Stomach (tissue), 9 donors: Measurements from ENCODE around the gene ZDHHC16. TPM values are rescaled to one million over a fixed set of nuclear protein-coding genes. Genes with fewer than 3 reads are reported as not detected.

Experiments
- DNase-seq, 2 donors: peaks; one replicate each; pipeline versions ENCODE4 v3.0.0 to v3.0.0-alpha.2; 2013 to 2019
- H3K27ac ChIP-seq, 5 donors: fragments of 200-600 bp in 4 of 5; sonication (generic) in 4 of 5; one replicate each; pipeline ENCODE4 v1.5.1; 2013 to 2019; ENCODE audit warnings: mild to moderate bottlenecking in 1 of 5, moderate library complexity in 1 of 5
- H3K27me3 ChIP-seq, 3 donors: fragments of 200-600 bp; sonication (generic); one replicate each; pipeline ENCODE4 v1.5.1; 2017 to 2019; ENCODE audit warnings: mixed run types in 1 of 3
- H3K36me3 ChIP-seq, 4 donors: fragments of 200-600 bp; sonication (generic); 1 replicate in 3 of 4; 2 replicates in 1 of 4; pipeline ENCODE4 v1.5.1; 2016 to 2019
- H3K4me1 ChIP-seq, 4 donors: fragments of 200-600 bp; sonication (generic); one replicate each; pipeline ENCODE4 v1.5.1; 2016 to 2019
- H3K4me3 ChIP-seq, 4 donors: fragments of 200-600 bp; sonication (generic) in 3 of 4; one replicate each; pipeline ENCODE4 v1.5.1; 2016 to 2019; ENCODE audit warnings: mild to moderate bottlenecking in 1 of 4
- H3K9me3 ChIP-seq, 4 donors: fragments of 200-600 bp; sonication (generic); one replicate each; pipeline ENCODE4 v1.5.1; 2016 to 2019
- CTCF ChIP-seq, 7 experiments: fragments of 450-650 bp in 4 of 7; fragments of 200-600 bp in 3 of 7; sonication (generic) in 3 of 7; IDR thresholded peaks; one replicate each; pipeline ENCODE4 v1.5.1; 2016 to 2019; ENCODE audit warnings: antibody characterized with exemption in 7 of 7, control low read depth in 2 of 7, mild to moderate bottlenecking in 1 of 7
- EP300 ChIP-seq: sonication (generic); formaldehyde crosslinking; IDR thresholded peaks from one replicate; pipeline ENCODE4 v1.6.1; 2017; ENCODE audit warnings: antibody characterized with exemption
- POLR2A ChIP-seq, 4 donors: fragments of 450-650 bp; IDR thresholded peaks; one replicate each; pipeline ENCODE4 v1.6.1; 2016; ENCODE audit warnings: antibody characterized with exemption in 4 of 4, control low read depth in 2 of 4, mild to moderate bottlenecking in 1 of 4, moderate library complexity in 1 of 4
- POLR2AphosphoS5 ChIP-seq, 3 donors: sonication (generic); formaldehyde crosslinking; IDR thresholded peaks; one replicate each; pipeline ENCODE4 v1.6.1; 2016; ENCODE audit warnings: antibody characterized with exemption in 3 of 3
- WGBS, 5 donors: extraction: QIAGEN DNeasy Blood & Tissue Kit in 3 of 5; methylation state at CpG; one replicate each; pipeline versions ENCODE4 v1.1.5 to v1.1.7; 2013 to 2018; 5-methylcytosine and 5-hydroxymethylcytosine counted together
- intact Hi-C: fragments of 100-400 bp; cut with DNase I; formaldehyde crosslinking; loops from one replicate; pipeline ENCODE4 v1.15.1; 2023; ENCODE audit warnings: low total_unique reads
- polyA plus RNA-seq, 3 donors: library from polyadenylated mRNA; stranded (reverse); fragments of 200-250 nt; gene quantifications; one replicate each; pipeline ENCODE4 v1.2.3, GENCODE V29; 2013
- small RNA-seq, 4 donors: library from RNA; depleted of rRNA; stranded (forward); fragments of <200 nt; gene quantifications; one replicate each; pipeline ENCODE3, GENCODE V24; 2016
- total RNA-seq, 5 donors: library from RNA; depleted of rRNA; stranded (reverse); fragments of >200 nt; gene quantifications; one replicate each; pipeline versions ENCODE4 v1.1.0 to v1.2.3, GENCODE V29; 2014 to 2016
- donor health status: healthy with polysubstance abuse.
- donor health status: Bipolar disorder and iron deficiency.
- donor health status: healthy.

The ZDHHC16 gene
- total and polyA plus RNA-seq, 8 donors, result 5.4 to 98.6 (median 33.3) TPM

- TF ChIP-seq POLR2AphosphoS5 (IDR thresholded peaks at IDR 0.05), result no peak
- TF ChIP-seq POLR2A (IDR thresholded peaks at IDR 0.05), result no peak
- no peak for TF ChIP-seq EP300
- no peak for TF ChIP-seq CTCF (IDR thresholded peaks at IDR 0.05)
- H3K4me1 ChIP-seq, result peaks cover under 1 to 21% (median 5%) of the 10 kb centered on the region in 4 donors
- no peaks in the 10 kb centered on the region for H3K9me3 ChIP-seq
- H3K27me3 ChIP-seq, result no peaks in the 10 kb centered on the region
- no peak overlapping the region for H3K4me3 ChIP-seq
- WGBS, 5 donors, result 65 to 79% (median 74%) methylated on average over 1 of the region's 1 CpG
- DNase-seq, result no peak
- no peak overlapping the region for H3K27ac ChIP-seq
- H3K36me3 ChIP-seq, result no peaks in the 10 kb centered on the region
- intact Hi-C loops, result no loop called here
Measured at GRCh38 chr10:97505152-97505551, 59.2 kb downstream of the ZDHHC16 start.

- TF ChIP-seq POLR2AphosphoS5 (IDR thresholded peaks at IDR 0.05) (no peak), EP300 (no peak), POLR2A (IDR thresholded peaks at IDR 0.05) (no peak), CTCF (IDR thresholded peaks at IDR 0.05) (no peak)
- WGBS, 5 donors, result 80 to 85% (median 83%) methylated on average over 3 of the region's 3 CpGs
- Histone ChIP-seq H3K36me3 (no peaks in the 10 kb centered on the region), H3K4me1 (peaks cover 0 to 8% (median 0%) of the 10 kb centered on the region in 4 donors), H3K9me3 (no peaks in the 10 kb centered on the region), H3K4me3 (no peak overlapping the region), H3K27ac (no peak overlapping the region), H3K27me3 (no peaks in the 10 kb centered on the region)
- intact Hi-C loops, result no loop called here
- no peak for DNase-seq
Measured at GRCh38 chr10:97506199-97506991, 60.4 kb downstream of the ZDHHC16 start.

Small RNA genes lying within 50 kb of the gene (small RNA-seq; reads per million reads assigned to genes)
- 0 reads per million in 4 donors for gene RF00019

Other genes with a start within 250 kb of the ZDHHC16 start
- gene ARHGAP19, start 153.5 kb upstream of the ZDHHC16 start, total RNA-seq, result 10 to 100 TPM in 1 of 5 donors, 1 to 10 TPM in 4; 1.2 to 16.2 (median 9.0) TPM
- gene ARHGAP19, start 153.5 kb upstream of the ZDHHC16 start, polyA plus RNA-seq, result 1 to 10 TPM; 2.4 to 4.6 (median 2.5) TPM
- 10 to 100 TPM in 2 of 5 donors, 1 to 10 TPM in 2, not detected in 1; 1.8 to 26.4 (median 11.0) TPM for gene FRAT1, start 126.9 kb upstream of the ZDHHC16 start, total RNA-seq
- gene FRAT1, start 126.9 kb upstream of the ZDHHC16 start, polyA plus RNA-seq, result 1 to 10 TPM; 1.9 to 3.7 (median 2.1) TPM
- 100 to 1,000 TPM in 1 of 5 donors, 10 to 100 TPM in 3, 1 to 10 TPM in 1; 6.4 to 213 (median 21.3) TPM for gene FRAT2, start 111.4 kb upstream of the ZDHHC16 start, total RNA-seq
- 10 to 100 TPM in 2 of 3 donors, 1 to 10 TPM in 1; 8.8 to 18.3 (median 10.4) TPM for gene FRAT2, start 111.4 kb upstream of the ZDHHC16 start, polyA plus RNA-seq
- 10 to 100 TPM in 4 of 5 donors, 1 to 10 TPM in 1; 3.5 to 22.2 (median 15.6) TPM for gene RRP12, start 44.8 kb upstream of the ZDHHC16 start, total RNA-seq
- gene RRP12, start 44.8 kb upstream of the ZDHHC16 start, polyA plus RNA-seq, result 10 to 100 TPM; 12.0 to 16.8 (median 13.1) TPM
- 100 to 1,000 TPM in 1 of 5 donors, 10 to 100 TPM in 4; 29.2 to 122 (median 95.6) TPM for gene PGAM1, start 20.0 kb upstream of the ZDHHC16 start, total RNA-seq
- gene PGAM1, start 20.0 kb upstream of the ZDHHC16 start, polyA plus RNA-seq, result 100 to 1,000 TPM; 116 to 180 (median 137) TPM
- gene EXOSC1, start 169 bp upstream of the ZDHHC16 start, total RNA-seq, result 10 to 100 TPM; 11.6 to 30.6 (median 14.5) TPM
- 10 to 100 TPM; 50.9 to 71.0 (median 52.7) TPM for gene EXOSC1, start 169 bp upstream of the ZDHHC16 start, polyA plus RNA-seq
- 100 to 1,000 TPM in 1 of 5 donors, 10 to 100 TPM in 4; 55.1 to 146 (median 59.7) TPM for gene MMS19, start 52.2 kb downstream of the ZDHHC16 start, total RNA-seq
- gene MMS19, start 52.2 kb downstream of the ZDHHC16 start, polyA plus RNA-seq, result 10 to 100 TPM; 30.9 to 59.6 (median 30.9) TPM
- gene UBTD1, start 52.7 kb downstream of the ZDHHC16 start, total RNA-seq, result 10 to 100 TPM in 1 of 5 donors, 1 to 10 TPM in 4; 1.3 to 22.9 (median 3.1) TPM
- 10 to 100 TPM in 2 of 3 donors, 1 to 10 TPM in 1; 9.3 to 14.8 (median 10.5) TPM for gene UBTD1, start 52.7 kb downstream of the ZDHHC16 start, polyA plus RNA-seq
- gene ANKRD2, start 126.6 kb downstream of the ZDHHC16 start, total RNA-seq, result not detected
- 1 to 10 TPM in 1 of 3 donors, under 1 TPM in 2; 0.25 to 9.9 (median 0.68) TPM for gene ANKRD2, start 126.6 kb downstream of the ZDHHC16 start, polyA plus RNA-seq
- gene HOGA1, start 138.2 kb downstream of the ZDHHC16 start, total RNA-seq, result not detected
- gene HOGA1, start 138.2 kb downstream of the ZDHHC16 start, polyA plus RNA-seq, result under 1 TPM in 1 of 3 donors, not detected in 2; 0.38 TPM
- not detected for gene C10orf62, start 143.5 kb downstream of the ZDHHC16 start, total RNA-seq
- gene C10orf62, start 143.5 kb downstream of the ZDHHC16 start, polyA plus RNA-seq, result not detected
- gene MORN4, start 187.3 kb downstream of the ZDHHC16 start, total RNA-seq, result 10 to 100 TPM in 1 of 5 donors, 1 to 10 TPM in 1, not detected in 3; 5.5 to 19.8 TPM
- gene MORN4, start 187.3 kb downstream of the ZDHHC16 start, polyA plus RNA-seq, result 10 to 100 TPM in 1 of 3 donors, 1 to 10 TPM in 2; 4.3 to 12.4 (median 6.8) TPM
- 10 to 100 TPM in 4 of 5 donors, 1 to 10 TPM in 1; 9.1 to 13.6 (median 10.5) TPM for gene PI4K2A, start 194.5 kb downstream of the ZDHHC16 start, total RNA-seq
- 1 to 10 TPM; 4.2 to 8.8 (median 7.8) TPM for gene PI4K2A, start 194.5 kb downstream of the ZDHHC16 start, polyA plus RNA-seq
- gene AVPI1, start 241.1 kb downstream of the ZDHHC16 start, total RNA-seq, result 10 to 100 TPM in 4 of 5 donors, 1 to 10 TPM in 1; 2.3 to 24.6 (median 12.1) TPM
- 10 to 100 TPM; 16.7 to 38.2 (median 23.5) TPM for gene AVPI1, start 241.1 kb downstream of the ZDHHC16 start, polyA plus RNA-seq